GM04503 (cell line): ENCODE results near the gene CFAP100.

Experiments
- DNase-seq: peaks from one replicate; pipeline ENCODE4 v3.0.0-alpha.2; 2012; ENCODE audit warnings: low read depth

CFAP100 gene

DNA sequence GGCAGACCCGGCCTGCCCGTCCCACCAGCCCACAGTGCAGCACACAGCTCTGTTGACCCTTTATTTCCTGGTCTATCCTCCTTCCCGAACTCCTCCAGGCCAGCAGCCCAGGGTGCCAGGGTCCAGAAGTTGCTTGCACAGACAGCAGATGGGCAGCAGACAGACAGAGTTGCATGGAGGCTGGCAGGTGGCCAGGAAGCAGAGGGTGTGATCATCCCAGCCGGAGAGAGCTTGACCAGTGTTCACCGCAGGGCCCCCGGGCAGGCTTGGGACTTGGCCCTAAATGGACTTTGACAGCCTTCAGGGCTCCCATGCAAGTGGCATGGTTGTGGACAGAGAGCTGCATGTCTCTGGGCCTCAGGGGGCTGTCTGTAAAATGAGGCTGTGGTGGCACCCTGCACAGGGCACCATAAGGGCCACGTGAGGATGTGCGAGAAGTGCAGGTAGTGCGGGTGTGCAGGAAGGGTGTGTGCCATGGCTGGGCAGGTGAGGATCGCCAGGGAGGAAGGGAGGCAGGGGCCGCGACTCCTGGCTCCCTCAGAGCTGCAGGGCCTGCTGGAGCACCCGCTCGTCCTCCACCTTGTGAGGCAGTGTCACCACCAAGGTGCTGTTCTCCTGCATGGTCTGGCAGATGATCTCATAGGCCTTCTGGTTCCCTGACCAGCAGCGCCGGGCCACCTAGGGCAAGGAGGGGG, 87.2 kb downstream of the CFAP100 start:
- DNase-seq, result no peak

DNA sequence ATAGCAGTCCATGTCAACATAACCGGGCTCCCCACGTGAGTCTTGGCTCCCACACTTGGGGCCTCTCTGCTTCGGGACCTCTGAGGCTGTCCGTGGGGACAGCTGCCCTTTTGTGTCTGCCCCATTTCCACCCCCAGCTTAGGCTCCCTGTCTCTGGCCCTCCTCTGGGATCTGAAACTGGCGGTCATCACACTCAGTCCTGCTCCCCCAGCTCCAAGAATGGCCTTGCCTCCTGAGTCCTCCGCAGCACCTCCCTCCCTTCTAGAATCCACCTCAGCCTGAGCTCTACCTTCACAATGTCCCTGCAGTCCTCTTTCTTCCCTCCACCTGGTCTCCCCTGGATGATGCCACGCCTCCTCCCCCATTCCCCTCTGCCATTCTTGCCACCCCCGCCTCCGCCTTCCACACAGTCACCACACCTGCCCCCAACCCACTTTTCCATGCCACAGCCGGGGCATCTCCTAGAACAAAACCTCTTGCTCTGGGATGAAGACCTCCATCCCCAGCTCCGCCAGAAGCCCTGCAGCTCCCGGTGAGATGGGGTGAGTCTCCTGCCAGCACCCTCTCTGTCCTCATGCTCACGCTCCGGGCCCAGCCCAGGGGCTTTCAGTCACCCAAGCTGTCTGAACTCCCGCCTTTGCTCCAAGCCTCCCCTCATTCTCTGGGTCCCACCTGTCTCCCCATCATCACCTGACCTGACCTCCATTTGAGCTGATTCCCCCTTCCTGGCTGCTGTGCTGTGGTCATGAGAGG, 88.0 kb downstream of the CFAP100 start:
- no peak for DNase-seq

DNA sequence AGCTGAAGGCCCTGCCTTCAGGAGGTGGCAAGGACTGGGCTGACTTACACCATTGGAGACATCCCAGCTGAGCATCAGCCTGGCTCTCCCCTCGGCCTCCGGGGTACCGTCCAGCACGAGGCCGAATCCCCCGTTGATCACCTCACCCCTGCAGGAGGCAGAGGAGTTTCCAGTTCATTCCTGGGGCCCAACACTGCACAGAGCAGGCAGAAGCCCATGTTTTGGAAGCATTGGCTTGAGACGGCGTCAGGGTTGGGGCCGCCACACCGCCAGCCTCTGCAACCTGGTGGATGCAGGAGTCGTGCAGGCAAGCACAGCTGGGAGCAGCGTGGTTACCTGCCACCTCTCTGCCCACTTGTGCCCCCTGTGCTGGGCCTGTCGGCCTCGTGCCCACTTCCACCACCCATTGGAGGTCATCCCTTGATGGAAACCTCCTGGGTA, 88.6 kb downstream of the CFAP100 start:
- no peak for DNase-seq

DNA sequence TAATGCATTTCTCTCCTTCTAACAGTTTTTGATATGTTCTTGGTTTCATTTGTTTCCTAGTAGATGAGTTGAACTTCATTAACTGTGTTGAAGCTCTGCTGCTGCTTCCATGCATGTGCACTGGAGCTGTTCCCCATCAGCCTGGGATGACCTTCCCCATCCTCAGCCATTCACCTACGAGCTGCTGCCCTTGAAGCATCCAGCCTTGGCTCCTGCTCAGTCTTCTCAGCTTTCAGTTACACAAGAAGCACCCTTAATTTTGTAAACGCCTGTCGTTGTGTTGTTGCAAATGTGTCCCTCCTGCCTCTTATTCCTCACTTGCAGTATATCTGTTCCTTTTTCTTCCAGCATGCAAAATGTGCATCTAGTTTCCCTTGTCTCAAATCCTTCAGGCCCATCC, 89.4 kb downstream of the CFAP100 start:
- no peak for DNase-seq

DNA sequence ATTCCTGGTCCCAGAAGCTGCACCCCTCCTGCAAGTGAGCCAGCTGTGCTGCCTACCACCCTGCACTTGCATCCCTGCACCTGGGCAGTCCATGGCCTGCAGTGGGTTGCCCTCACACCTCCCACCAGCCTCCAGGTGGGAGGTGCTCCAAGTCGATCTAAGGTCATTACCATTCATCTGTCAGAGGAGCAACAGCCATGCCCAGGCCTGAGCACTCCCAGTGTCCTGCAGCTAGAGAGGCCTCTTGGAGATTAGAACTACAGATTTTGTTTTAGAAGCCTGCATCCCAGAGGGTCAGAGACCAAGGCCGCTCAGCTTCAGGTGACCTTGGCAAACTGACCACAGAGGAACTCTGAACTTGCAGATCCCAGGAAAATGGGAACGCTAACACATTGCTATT, 90.0 kb downstream of the CFAP100 start:
- no peak for DNase-seq

DNA sequence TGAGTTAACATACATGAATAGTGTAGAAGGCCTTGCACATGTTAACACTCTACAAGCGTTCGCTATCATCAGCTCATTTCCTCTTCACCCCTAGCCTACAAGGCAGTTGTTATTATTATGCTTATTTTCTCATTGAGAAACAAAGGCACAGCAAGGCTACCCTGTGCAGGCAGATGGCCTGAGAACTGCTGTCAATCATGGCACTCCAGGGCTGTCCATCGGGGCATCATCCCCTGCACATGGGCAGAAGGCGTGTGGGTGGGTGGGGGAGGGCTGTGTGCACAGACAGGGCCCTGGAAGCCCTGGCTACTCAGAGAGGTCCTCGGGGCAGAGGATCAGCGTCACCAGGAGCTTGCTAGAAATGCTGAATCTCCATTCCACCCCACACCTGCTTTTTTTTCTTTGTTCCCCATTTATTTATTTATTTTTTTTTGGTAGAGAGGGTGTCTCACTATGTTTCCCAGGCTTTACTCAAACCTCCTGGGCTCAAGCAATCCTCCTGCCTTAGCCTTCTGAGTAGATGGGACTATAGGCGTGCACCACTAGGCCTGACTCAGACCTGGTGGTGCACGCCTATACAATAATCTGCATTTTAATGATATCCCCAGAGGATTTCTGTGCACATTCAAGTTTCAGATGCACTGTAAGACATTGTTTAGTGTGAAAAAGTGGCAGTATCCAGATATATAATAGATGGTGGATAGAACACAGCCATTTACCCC, 90.6 kb downstream of the CFAP100 start:
- DNase-seq, result no peak

DNA sequence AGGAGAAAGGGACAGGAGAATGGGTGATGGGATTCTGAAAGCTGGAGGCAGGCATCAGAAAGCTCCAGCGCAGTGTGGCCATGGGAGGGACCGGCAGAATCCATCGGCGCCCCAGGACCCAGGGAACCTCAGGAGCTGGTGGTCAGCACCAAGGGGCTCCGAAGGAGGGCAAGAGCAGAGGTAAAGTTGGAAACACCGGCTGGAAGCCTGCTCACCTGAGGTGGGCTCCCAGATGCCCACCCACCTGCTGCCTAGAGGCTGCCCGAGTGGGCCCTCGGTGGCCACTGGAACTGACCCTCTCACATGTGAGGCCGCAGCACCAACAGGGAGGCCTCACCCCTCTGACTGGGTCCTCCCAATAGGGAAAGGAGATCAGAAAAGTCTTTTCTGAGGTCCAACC, 91.2 kb downstream of the CFAP100 start:
- no peak for DNase-seq
